COLO668 (cell line): ENCODE data around the gene ASRGL1.
"Not testable (repeated sequence)": the region's sequence is repeated elsewhere in the genome, so short reads cannot be mapped to it uniquely, and the experiment has no call there.

ENCODE experiments used
- DNase-seq: peaks from one replicate; lab custom pipeline; 2025; ENCODE audit not compliant: unreplicated experiment; lab: John Stamatoyannopoulos, UW

ASRGL1 gene

GRCh38 chr11:62337303-62338181 is at the start of gene ASRGL1:
Gene ASRGL1, plus strand, starts transcription at chr11:62337448. Its CDS starts 530 bp downstream, at chr11:62337978.
- peak; percentile 95 for DNase-seq

- no peak for DNase-seq
Measured at GRCh38 chr11:62295504-62295903, 41.7 kb upstream of the ASRGL1 start.

- no peak for DNase-seq
Measured at GRCh38 chr11:62298975-62299374, 38.3 kb upstream of the ASRGL1 start, which contains the start of gene SCGB1D4. Gene SCGB1D4, minus strand, starts transcription at chr11:62299075. Its CDS starts 65 bp downstream, at chr11:62299010.

- DNase-seq, result no peak
Measured at GRCh38 chr11:62306227-62306626, 31.0 kb upstream of the ASRGL1 start.

GRCh38 chr11:62307950-62308349 is 29.3 kb upstream of the ASRGL1 start:
- no peak for DNase-seq

GRCh38 chr11:62309991-62310390 is 27.3 kb upstream of the ASRGL1 start:
- DNase-seq, result no peak

GRCh38 chr11:62315431-62315830 is 21.8 kb upstream of the ASRGL1 start:
- DNase-seq, result no peak

- no peak for DNase-seq
Measured at GRCh38 chr11:62322524-62322923, 14.7 kb upstream of the ASRGL1 start.

GRCh38 chr11:62324731-62325556 is 12.3 kb upstream of the ASRGL1 start:
- DNase-seq, result peak; percentile 36

GRCh38 chr11:62325781-62326180 is 11.5 kb upstream of the ASRGL1 start:
- not testable (repeated sequence) for DNase-seq

- not testable (repeated sequence) for DNase-seq
Measured at GRCh38 chr11:62326719-62327118, 10.5 kb upstream of the ASRGL1 start.

GRCh38 chr11:62327541-62327940 is 9.7 kb upstream of the ASRGL1 start:
- DNase-seq, result not testable (repeated sequence)

- DNase-seq, result not testable (repeated sequence)
Measured at GRCh38 chr11:62331264-62331663, 6.0 kb upstream of the ASRGL1 start.

- DNase-seq, result no peak
Measured at GRCh38 chr11:62333768-62334167, 3.5 kb upstream of the ASRGL1 start.

- DNase-seq, result not testable (repeated sequence)
Measured at GRCh38 chr11:62336949-62337302, 322 bp upstream of the ASRGL1 start.

GRCh38 chr11:62338218-62338617 is 970 bp downstream of the ASRGL1 start:
- no peak for DNase-seq

GRCh38 chr11:62340269-62340901 is 3.1 kb downstream of the ASRGL1 start:
- peak; percentile 40 for DNase-seq

GRCh38 chr11:62341588-62341987 is 4.3 kb downstream of the ASRGL1 start:
- no peak for DNase-seq

GRCh38 chr11:62343646-62344190 is 6.5 kb downstream of the ASRGL1 start:
- DNase-seq, result not testable (repeated sequence)

- no peak for DNase-seq
Measured at GRCh38 chr11:62344210-62344609, 7.0 kb downstream of the ASRGL1 start.

- DNase-seq, result no peak
Measured at GRCh38 chr11:62345861-62346260, 8.6 kb downstream of the ASRGL1 start.
